ENCODE results near the gene SYTL5. TPM values are rescaled to one million over a fixed set of nuclear protein-coding genes. Genes with fewer than 3 reads are reported as not detected.
"Not testable (repeated sequence)": the region's sequence is repeated elsewhere in the genome, so short reads cannot be mapped to it uniquely, and the experiment has no call there.

The SYTL5 gene
- polyA plus RNA-seq (2013, experiment 1 of 2): 10.5 TPM
- polyA plus RNA-seq (2013, experiment 2 of 2): 15.8 TPM

DNA sequence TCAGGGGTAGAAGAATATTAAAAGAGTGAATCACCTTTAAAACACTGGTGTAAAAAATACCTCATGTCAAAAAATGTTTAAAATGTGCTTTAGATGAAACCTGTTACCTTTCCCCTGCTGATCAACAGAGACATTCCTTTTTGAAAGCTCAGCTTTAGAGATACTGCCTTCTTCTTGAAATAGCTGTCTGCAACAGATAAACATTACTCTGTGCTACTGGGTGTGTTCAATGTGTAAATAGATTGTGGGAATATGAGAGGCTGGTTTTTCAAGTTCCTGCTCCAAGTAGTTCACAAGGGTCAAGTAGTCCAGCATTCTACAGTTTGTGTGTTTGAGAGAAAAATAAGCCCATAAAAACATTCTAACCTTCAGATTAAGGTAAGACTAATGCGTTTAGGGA lies at the start of gene SYTL5:
Gene SYTL5 (plus strand): TSS at position 263 of the 400 bp plus-strand sequence. CDS start 27,337 bp downstream, outside the sequence.
- H3K4me1 ChIP-seq (ENCODE audit: control insufficient read depth, insufficient read depth, low read length, poor library complexity, severe bottlenecking): no peaks in the 10 kb centered on the region

DNA sequence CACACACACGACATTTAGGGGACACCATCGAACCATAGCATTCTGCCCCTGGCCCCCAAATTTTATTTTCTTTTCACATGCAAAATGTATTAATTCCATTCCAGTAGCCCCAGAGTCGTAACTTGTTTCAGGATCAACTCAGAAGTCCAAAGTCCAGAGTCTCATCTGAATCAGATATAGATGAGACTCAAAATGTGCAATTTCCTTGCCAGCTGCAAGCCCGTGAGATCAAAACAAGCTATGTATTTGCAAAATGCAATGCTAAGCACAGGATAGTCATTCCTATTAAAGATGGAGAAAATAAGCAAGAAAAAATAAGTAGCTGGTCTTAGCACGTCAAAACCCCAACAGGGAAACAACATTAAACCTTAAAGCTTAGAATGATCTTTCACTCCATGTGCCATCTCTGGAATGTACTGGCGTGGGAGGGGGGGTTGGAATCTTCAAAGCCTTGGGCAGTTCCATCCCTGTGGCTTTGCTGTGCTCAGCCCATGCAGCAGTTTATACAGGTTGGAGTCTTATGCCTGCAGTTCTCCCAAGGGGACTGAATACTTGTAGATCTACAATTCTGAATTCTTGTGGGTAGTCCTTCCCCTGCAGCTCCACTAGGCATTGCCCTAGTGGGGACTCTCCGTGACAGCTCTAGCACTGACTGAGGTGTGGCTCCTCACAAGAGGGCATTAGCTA lies 47.7 kb upstream of the SYTL5 start:
- H3K27ac ChIP-seq (ENCODE audit: low read depth, low read length, severe bottlenecking): no peak overlapping the region
- no peaks in the 10 kb centered on the region for H3K4me1 ChIP-seq (ENCODE audit: control insufficient read depth, insufficient read depth, low read length, poor library complexity, severe bottlenecking)
- H3K36me3 ChIP-seq (ENCODE audit: control insufficient read depth, insufficient read depth, low read length): no peaks in the 10 kb centered on the region
- WGBS, 2 experiments (ENCODE audit: insufficient coverage in 2 of 2): 83 to 86% methylated on average over 1 to 2 of the region's 7 CpGs
- H3K4me3 ChIP-seq (ENCODE audit: extremely low read depth, insufficient read depth, low read length, poor library complexity, severe bottlenecking): no peak overlapping the region
- no peaks in the 10 kb centered on the region for H3K9me3 ChIP-seq (ENCODE audit: control insufficient read depth, low read length)

More for the DNA sequence above, at the start of gene SYTL5:
- no CpG with 5 or more reads among the region's 1 CpG for WGBS, 2 experiments (ENCODE audit: insufficient coverage in 2 of 2)
- Histone ChIP-seq H3K36me3 (ENCODE audit: control insufficient read depth, insufficient read depth, low read length) (no peaks in the 10 kb centered on the region), H3K27ac (ENCODE audit: low read depth, low read length, severe bottlenecking) (no peak within 1 kb of the TSS), H3K9me3 (ENCODE audit: control insufficient read depth, low read length) (no peaks in the 10 kb centered on the region), H3K4me3 (ENCODE audit: extremely low read depth, insufficient read depth, low read length, poor library complexity, severe bottlenecking) (no peak within 1 kb of the TSS)

DNA sequence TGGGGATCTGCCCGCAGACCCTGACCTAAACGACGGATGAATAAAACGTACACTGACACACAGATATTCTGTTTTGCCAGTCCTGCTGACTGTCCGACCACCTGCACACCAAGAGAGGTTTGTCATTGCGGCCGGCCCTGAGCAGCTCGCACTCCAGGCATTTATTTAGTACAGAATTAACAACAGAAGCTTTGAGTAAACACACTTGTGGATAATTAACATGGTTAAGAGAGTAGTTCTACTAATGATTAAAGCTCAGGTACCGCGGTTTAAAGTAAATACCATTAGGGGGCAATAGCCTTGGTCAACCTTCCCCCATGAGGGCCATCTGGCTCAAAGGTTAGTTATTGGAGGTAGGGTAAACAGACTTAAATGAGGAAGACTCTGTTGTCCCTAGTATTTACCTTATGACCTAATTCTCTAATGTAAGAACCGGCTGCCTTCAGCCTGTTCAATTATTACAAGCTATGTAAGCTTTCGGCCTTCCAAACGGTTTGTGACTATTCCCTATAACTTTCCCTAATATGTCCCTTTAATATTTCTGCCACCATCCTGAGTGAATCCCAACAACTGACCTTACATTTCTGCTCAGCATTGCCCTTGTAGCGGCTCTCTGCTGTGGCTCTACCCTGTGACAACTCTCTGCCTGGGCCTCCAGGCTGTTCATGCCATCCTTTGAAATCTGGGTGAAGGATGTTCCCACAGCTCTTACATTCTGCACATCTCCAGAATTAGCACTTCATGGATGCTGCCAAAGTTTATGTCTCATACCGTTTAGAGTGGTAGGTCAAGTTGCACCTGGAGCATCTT lies 46.9 kb upstream of the SYTL5 start:
- WGBS, 2 experiments (ENCODE audit: insufficient coverage in 2 of 2): 83 to 100% methylated on average over 1 to 5 of the region's 15 CpGs
- Histone ChIP-seq H3K4me1 (ENCODE audit: control insufficient read depth, insufficient read depth, low read length, poor library complexity, severe bottlenecking) (no peaks in the 10 kb centered on the region), H3K4me3 (ENCODE audit: extremely low read depth, insufficient read depth, low read length, poor library complexity, severe bottlenecking) (no peak overlapping the region), H3K36me3 (ENCODE audit: control insufficient read depth, insufficient read depth, low read length) (no peaks in the 10 kb centered on the region), H3K9me3 (ENCODE audit: control insufficient read depth, low read length) (no peaks in the 10 kb centered on the region), H3K27ac (ENCODE audit: low read depth, low read length, severe bottlenecking) (no peak overlapping the region)

DNA sequence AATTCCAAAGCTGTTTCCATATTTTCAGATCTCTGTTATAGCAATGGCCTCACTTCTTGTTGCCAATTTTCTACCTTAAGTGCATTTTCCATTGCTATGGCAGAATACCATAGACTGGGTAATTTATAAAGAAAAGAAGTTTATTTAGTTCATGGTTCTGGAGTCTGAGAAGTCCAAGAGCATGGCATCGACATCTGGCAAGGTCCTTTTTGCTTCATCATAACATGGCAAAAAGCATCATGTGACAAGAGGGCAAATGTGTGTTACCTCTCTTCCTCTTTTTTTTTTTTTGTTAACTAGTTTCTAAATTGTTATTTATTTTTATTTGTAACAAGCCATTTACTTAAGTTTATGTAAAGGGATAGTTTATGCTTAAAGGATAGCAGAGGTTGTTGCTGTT lies 45.2 kb upstream of the SYTL5 start:
- H3K4me1 ChIP-seq (ENCODE audit: control insufficient read depth, insufficient read depth, low read length, poor library complexity, severe bottlenecking): no peaks in the 10 kb centered on the region
- no peaks in the 10 kb centered on the region for H3K9me3 ChIP-seq (ENCODE audit: control insufficient read depth, low read length)

DNA sequence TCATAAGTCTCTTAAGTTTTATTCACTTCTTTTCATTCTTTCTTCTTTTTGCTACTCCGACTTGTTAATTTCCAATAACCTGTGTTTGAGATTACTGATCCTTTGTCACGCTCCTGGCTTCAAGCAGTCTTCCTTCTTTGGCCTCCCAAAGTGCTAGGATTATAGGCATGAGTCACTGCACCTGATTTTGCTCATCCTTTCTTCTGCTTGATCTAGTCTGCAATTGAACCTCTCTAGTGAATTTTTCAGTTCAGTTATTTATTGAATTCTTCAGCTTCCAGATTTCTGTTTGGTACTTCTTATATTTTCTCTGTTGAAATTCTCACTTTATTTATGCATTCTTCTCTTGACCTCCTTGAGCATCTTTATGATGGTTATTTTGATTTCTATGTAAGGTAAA lies 38.6 kb upstream of the SYTL5 start:
- Histone ChIP-seq H3K4me3 (ENCODE audit: extremely low read depth, insufficient read depth, low read length, poor library complexity, severe bottlenecking) (no peak overlapping the region), H3K36me3 (ENCODE audit: control insufficient read depth, insufficient read depth, low read length) (no peaks in the 10 kb centered on the region), H3K27ac (ENCODE audit: low read depth, low read length, severe bottlenecking) (no peak overlapping the region), H3K9me3 (ENCODE audit: control insufficient read depth, low read length) (no peaks in the 10 kb centered on the region), H3K4me1 (ENCODE audit: control insufficient read depth, insufficient read depth, low read length, poor library complexity, severe bottlenecking) (no peaks in the 10 kb centered on the region)
- WGBS, 2 experiments (ENCODE audit: insufficient coverage in 2 of 2): 85 to 93% methylated on average over 2 of the region's 2 CpGs

More for the DNA sequence above, 45.2 kb upstream of the SYTL5 start:
- H3K4me3 ChIP-seq (ENCODE audit: extremely low read depth, insufficient read depth, low read length, poor library complexity, severe bottlenecking): no peak overlapping the region
- no CpG with 5 or more reads among the region's 1 CpG for WGBS, 2 experiments (ENCODE audit: insufficient coverage in 2 of 2)
- no peak overlapping the region for H3K27ac ChIP-seq (ENCODE audit: low read depth, low read length, severe bottlenecking)
- H3K36me3 ChIP-seq (ENCODE audit: control insufficient read depth, insufficient read depth, low read length): no peaks in the 10 kb centered on the region

DNA sequence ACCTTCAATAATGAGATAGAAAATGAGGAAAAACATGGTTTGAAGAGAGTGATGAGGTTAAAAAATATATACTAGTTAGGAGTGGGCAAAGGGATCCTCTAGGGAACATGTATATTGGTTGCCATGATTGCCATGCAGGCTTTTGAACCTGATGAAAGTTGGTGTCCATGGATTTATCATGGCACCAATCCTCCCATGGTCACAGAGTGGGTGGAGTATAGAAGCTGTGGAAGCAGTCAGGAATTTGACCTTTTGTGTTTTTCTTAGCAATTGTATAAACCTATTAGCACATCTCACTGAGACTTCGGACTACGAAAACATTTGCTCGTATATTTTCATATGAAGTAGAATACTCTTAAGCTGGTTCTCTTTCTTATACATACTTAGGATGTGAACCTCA lies 30.9 kb upstream of the SYTL5 start:
- no peaks in the 10 kb centered on the region for H3K9me3 ChIP-seq (ENCODE audit: control insufficient read depth, low read length)
- H3K36me3 ChIP-seq (ENCODE audit: control insufficient read depth, insufficient read depth, low read length): no peaks in the 10 kb centered on the region
- no peak overlapping the region for H3K4me3 ChIP-seq (ENCODE audit: extremely low read depth, insufficient read depth, low read length, poor library complexity, severe bottlenecking)
- H3K4me1 ChIP-seq (ENCODE audit: control insufficient read depth, insufficient read depth, low read length, poor library complexity, severe bottlenecking): no peaks in the 10 kb centered on the region
- H3K27ac ChIP-seq (ENCODE audit: low read depth, low read length, severe bottlenecking): no peak overlapping the region
- WGBS, 2 experiments (ENCODE audit: insufficient coverage in 2 of 2): no CpG with 5 or more reads among the region's 3 CpGs

DNA sequence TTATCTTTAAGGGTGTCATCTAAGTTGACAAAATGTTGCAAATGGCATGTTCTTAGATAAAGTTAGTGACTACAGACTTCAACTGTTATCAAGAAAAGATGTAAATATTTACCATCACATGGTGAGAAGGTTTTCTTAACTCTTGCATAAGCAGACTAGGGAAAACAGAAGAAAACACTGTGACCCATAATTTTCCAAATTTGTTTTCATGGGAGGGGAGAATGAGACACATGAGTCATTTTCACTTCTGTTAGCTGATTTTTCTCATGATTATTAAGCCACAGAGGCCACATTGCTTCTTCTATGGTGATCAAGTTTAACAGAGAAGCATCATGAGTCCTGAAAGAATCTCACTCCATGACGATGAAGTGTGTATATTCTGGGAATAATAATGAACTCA lies 30.2 kb upstream of the SYTL5 start:
- Histone ChIP-seq H3K36me3 (ENCODE audit: control insufficient read depth, insufficient read depth, low read length) (no peaks in the 10 kb centered on the region), H3K4me3 (ENCODE audit: extremely low read depth, insufficient read depth, low read length, poor library complexity, severe bottlenecking) (no peak overlapping the region), H3K9me3 (ENCODE audit: control insufficient read depth, low read length) (no peaks in the 10 kb centered on the region), H3K27ac (ENCODE audit: low read depth, low read length, severe bottlenecking) (no peak overlapping the region), H3K4me1 (ENCODE audit: control insufficient read depth, insufficient read depth, low read length, poor library complexity, severe bottlenecking) (no peaks in the 10 kb centered on the region)
- WGBS, 2 experiments (ENCODE audit: insufficient coverage in 2 of 2): no CpG with 5 or more reads among the region's 1 CpG

DNA sequence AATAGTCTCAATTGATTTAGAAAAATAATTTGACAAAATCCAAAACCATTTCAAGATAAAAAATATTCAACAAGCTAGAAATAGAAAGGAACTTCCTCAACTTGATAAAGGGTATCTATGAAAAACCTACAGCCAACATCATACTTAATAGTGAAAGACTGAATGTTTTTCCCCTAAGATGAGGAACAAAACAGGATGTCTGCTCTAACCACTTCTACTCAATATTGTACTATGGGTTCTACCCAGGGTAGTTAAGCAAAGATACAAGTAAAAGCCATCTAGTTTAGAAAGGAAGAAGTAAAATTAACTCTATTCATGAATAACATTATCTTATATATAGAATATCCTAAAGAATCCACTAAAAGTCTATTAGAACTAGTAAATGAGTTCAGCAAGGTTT lies 21.5 kb upstream of the SYTL5 start:
- Histone ChIP-seq H3K36me3 (ENCODE audit: control insufficient read depth, insufficient read depth, low read length) (no peaks in the 10 kb centered on the region), H3K4me3 (ENCODE audit: extremely low read depth, insufficient read depth, low read length, poor library complexity, severe bottlenecking) (no peak overlapping the region), H3K4me1 (ENCODE audit: control insufficient read depth, insufficient read depth, low read length, poor library complexity, severe bottlenecking) (peaks cover 7% of the 10 kb centered on the region), H3K27ac (ENCODE audit: low read depth, low read length, severe bottlenecking) (no peak overlapping the region), H3K9me3 (ENCODE audit: control insufficient read depth, low read length) (no peaks in the 10 kb centered on the region)

DNA sequence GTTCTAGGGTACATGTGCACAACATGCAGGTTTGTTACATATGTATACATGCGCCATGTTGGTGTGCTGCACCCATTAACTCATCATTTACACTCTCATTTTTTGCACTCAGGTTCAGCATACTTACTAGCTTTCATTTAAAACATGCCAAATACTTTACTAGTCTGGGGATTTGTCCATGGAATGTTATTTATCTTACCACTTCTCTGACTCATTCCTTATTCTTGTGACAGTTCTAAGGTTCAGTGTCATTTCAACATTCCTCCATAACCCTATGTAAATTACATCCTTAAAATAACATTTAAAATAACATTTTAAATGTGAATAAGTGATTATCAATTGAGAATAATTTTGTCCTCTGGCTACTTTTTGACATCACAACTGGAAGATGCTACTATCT lies 19.5 kb upstream of the SYTL5 start:
- Histone ChIP-seq H3K27ac (ENCODE audit: low read depth, low read length, severe bottlenecking) (no peak overlapping the region), H3K36me3 (ENCODE audit: control insufficient read depth, insufficient read depth, low read length) (no peaks in the 10 kb centered on the region)
- WGBS, 2 experiments (ENCODE audit: insufficient coverage in 2 of 2): no CpG with 5 or more reads among the region's 1 CpG

DNA sequence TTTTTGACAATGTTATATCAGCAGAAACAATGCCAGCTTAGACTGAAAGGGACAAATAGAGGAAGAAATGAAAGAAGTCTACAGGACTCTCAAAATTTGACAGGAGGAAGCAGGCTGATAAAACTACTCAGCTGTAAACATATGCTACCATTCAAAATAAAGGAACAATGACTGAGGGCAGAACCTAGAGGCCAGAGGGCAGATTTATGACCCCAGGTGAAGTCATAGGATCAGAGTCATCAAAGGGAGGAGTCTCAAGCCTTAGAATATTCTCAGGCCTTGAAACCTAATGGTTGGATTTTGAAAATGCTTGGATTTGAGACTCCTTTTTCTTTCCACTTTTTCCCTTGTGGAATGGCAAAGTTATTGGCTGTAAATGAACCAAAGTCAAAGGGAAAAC lies 17.0 kb upstream of the SYTL5 start:
- no peaks in the 10 kb centered on the region for H3K36me3 ChIP-seq (ENCODE audit: control insufficient read depth, insufficient read depth, low read length)

More for the DNA sequence above, 19.5 kb upstream of the SYTL5 start:
- Histone ChIP-seq H3K4me1 (ENCODE audit: control insufficient read depth, insufficient read depth, low read length, poor library complexity, severe bottlenecking) (peaks cover 7% of the 10 kb centered on the region), H3K9me3 (ENCODE audit: control insufficient read depth, low read length) (no peaks in the 10 kb centered on the region), H3K4me3 (ENCODE audit: extremely low read depth, insufficient read depth, low read length, poor library complexity, severe bottlenecking) (no peak overlapping the region)

DNA sequence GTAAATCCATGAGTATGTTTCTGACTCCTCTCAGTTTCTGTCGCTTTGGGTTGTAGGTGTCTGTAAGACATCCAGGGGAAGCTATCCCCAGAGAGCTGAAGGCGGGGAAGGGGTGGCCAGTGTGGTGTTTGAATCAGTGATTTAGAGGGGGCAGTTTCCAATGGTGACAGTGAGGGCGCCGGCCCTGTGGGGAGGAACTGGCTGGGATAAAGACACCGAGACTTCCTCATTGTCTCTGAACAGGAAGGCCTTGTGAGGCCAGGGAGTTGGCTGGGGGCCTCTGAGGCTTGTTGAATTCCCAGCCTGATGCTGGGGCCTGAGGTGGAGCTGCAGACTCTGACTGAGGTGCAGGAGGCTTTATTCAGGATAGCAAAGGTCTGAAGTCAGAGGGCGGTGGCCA lies 15.1 kb upstream of the SYTL5 start:
- H3K27ac ChIP-seq (ENCODE audit: low read depth, low read length, severe bottlenecking); H3K4me3 ChIP-seq (ENCODE audit: extremely low read depth, insufficient read depth, low read length, poor library complexity, severe bottlenecking); H3K9me3 ChIP-seq (ENCODE audit: control insufficient read depth, low read length); H3K36me3 ChIP-seq (ENCODE audit: control insufficient read depth, insufficient read depth, low read length); H3K4me1 ChIP-seq (ENCODE audit: control insufficient read depth, insufficient read depth, low read length, poor library complexity, severe bottlenecking): not testable (repeated sequence)
- 80 to 100% methylated on average over 2 of the region's 6 CpGs for WGBS, 2 experiments (ENCODE audit: insufficient coverage in 2 of 2)

More for the DNA sequence above, 17.0 kb upstream of the SYTL5 start:
- Histone ChIP-seq H3K4me3 (ENCODE audit: extremely low read depth, insufficient read depth, low read length, poor library complexity, severe bottlenecking) (no peak overlapping the region), H3K4me1 (ENCODE audit: control insufficient read depth, insufficient read depth, low read length, poor library complexity, severe bottlenecking) (peaks cover 7% of the 10 kb centered on the region), H3K27ac (ENCODE audit: low read depth, low read length, severe bottlenecking) (no peak overlapping the region), H3K9me3 (ENCODE audit: control insufficient read depth, low read length) (no peaks in the 10 kb centered on the region)

Data from mesodermal cell (in vitro differentiated cells).